ENCODE results near the gene TMEM30A.

Gene TMEM30A

DNA sequence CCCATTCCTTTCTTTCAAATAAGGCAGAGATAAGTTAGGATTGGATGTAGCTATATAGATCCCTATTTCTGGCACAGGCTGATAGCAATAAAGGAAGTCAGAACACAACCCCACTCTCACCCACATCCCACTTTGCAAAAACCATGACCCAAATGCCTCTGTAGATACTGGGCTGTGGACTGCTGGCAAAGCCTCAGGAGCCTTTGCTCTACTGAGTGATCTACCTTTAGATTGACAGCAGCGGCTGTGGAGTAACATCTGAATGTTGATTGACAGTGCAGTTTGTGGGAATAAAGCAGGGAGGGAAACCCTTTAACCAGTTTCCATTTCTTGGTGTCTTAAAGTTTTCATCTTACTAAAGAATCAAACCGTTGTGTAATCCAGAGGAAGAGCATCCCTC is 6.7 kb upstream of the TMEM30A start:
- no peak for DNase-seq

DNA sequence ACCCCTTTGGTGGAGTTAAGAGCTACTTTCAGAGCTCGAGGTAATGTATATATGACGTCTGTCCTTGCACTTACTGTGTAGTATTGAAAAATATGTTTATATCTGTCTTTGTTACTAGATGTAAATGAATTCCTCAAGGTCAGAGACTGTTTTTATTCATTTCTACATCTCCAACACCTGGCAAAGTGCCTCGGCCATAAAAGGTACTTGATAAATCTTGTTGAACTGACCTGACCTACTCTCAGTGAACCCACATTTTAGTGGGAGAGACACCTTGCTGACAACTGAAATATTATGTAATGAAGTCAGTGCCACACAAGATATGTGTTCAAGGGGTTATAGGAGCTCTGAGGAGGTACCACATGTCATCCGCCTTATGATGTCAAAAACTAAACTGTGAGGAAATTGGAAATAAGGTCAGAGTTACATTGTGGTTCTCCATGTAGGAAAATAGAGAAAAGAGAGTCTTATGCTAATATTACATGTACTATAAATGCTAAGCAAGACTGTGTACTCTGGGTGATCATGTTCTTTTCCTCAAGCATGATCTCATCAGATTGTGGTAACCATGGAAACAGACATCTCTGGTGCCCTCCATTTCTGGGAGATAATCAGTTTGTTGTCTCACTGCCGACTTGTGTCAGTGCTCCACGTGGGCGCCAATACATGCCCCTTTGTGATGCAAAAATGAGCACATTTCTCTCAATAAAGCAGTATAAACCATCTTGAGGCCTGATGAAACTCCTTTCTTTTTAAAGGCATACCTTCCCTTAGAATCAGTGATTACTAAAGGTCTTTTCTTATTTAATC is 5.7 kb upstream of the TMEM30A start:
- DNase-seq: no peak

DNA sequence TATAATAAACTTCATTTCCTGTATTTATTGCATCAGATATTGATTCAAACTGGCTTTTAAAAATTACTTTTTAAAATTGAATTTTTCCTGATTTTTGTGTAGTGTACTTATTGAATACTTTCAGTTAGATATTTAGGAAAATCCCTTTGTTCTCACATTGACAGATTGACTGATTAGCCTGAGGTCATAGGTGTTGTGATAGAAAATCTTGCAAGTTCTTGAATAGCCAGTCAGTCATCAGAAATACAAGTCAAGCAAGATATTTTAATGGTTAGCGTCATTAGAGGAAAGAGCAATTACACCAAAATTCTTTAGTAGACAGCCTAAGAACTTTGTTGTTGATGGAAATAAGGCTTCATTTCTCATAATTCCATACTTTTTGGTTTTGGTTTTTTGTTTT is 3.4 kb upstream of the TMEM30A start:
- no peak for DNase-seq

DNA sequence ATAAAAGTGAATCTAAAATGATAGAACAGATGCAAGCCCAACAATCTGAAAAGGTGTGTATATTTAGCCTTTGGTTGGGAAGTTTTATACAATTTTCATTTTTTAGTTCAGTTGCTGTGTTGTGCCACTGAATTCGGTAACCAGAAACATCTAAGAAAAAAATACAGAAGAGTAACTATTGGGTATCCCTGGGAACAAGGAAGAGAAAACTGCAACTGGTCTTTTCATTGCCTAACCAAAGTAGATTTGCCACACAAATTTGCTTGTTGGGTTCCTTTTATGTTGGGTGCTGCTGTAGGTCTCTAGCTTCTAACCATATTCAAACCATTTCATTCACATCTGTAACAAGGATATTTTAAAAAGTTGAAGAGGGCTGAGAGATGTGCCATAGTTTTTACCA is 2.8 kb upstream of the TMEM30A start:
- peak; percentile 79 to 81 for DNase-seq

DNA sequence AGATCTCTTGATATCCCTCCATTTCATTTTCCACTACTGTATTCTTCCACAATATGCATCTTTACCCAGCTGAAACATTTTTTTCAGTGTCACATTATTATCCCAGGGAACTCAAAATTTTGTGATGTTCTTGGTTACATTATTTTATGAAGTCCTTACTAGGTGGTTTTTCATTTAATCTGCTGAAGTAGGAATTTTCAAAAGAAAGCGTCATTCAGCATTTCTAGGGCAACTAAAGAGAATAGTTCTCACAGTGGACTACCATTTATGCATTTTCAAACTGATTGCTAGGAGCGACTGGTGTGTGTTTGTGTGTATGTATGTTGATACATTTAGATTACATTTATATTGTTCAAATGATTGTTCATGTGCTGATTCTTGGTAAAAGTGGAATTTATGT is 2.4 kb upstream of the TMEM30A start:
- no peak for DNase-seq

DNA sequence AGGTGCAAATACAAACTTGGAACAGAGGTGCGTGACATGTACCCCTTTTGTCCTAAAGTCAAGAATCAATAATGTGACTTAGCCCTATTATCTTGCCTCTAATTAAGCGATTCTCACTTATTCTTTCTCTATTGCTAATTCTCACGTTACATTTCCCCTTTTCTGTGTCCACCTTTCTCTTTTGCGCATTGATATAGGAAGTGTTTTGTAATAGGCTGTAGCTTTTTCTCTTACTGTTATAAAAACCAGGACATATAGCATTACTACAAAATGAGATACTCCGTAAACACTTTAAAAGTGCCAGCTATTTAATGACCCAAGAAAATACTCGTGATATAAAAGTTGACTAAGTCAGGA is 669 bp upstream of the TMEM30A start:
- no peak for DNase-seq

DNA sequence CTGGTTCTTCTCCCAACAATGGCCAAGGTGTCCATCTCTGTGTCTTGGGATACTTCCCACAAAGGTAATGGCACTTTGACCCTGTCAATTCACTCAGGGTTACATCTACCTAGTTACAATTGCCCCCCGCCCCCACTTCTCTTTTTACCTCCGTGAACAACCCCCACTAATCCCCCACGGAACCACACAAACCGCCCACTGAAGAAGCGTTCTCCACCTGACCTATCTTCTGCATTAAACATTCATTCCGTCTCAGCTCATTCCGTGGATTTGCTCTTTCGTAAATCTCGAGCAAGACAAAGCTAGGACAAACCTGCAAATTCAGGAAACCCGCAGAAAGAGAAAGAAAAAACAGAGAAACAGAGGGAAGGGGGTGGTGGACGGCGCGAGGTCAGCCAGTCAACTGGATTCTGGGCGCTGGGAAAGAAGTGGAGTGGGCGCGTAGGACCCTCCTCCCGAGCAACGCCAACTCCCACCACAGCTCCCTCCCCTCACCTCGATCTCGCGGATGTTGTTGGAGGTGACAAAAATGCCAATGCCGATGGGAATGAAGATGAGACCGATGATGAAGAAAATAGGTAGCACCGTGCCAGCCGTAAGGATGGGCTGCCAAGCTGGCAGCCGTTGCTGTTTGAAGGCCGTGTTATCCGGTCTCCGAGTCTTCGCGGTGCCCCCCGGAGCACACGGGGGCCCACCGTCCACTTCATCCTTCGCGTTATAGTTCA is 523 bp downstream of the TMEM30A start:
- DNase-seq: peak; percentile 52 to 53

DNA sequence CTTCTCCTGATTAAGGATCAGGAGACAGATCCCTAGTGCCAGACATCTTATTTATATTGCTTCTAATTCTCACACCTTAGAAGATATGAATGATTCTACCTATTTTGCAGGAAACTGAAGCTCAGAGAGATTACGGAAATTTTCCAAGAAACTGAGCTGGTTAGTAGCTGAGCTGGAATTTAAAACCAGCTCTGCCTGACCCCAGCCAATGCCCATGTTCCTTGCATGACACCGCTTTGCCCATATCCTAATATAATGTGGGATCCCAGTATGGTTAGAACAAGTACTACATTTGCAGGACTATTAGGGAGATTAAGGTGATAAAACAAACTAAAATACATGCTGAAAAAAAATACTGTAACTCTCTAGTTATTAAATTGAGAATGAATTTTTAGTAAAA is 1.9 kb downstream of the TMEM30A start:
- DNase-seq: no peak

DNA sequence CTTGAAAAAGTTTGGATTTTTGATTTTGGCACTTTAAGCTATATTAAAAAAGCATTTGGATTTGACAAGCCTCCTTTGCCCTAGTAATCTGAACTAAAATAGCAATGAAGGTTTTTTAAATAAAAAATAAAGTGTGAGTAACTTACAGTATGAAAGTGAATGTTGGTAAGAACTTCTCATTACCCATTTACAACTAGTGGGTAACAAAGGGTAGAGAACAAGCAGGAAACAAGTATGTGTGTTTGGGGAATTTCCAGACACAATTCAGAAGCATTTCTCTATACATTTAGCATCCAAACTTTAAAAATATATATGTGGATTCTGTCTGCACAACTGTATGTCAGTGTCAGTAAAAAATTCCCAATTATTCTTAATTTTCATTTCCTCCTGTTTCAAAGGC is 2.9 kb downstream of the TMEM30A start:
- DNase-seq: no peak

DNA sequence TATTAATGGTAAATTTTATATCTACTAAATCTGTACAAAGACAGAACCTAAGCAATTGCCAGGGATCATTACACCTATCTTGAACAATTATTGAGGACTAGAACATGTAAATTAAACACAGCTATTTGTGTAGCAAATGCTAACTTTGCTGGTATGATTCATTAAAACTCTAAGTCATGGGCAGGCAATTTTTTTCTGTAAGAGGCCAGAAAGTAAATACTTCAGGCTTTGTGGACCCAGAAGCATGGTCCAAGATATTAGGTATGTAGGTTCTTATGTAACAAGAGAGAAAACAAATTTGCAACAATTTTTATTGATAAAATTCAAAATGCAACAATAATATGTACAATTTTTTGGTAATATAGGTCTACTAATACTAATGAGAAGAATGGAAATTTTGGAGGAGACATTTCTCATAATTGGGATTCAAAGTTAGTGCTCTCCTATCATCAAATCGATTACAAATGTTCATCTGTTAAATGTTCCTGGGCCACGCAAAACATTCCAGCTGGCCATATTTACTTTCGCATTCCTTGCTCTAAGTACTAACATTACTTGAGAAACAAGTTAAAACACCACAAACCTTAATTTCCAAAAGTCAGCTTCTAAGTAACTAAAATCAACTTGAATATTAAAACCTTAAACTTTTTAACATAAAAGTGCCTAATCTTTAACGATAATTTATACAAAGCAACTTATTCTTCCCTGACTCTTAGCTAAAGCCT is 4.3 kb downstream of the TMEM30A start:
- no peak for DNase-seq

DNA sequence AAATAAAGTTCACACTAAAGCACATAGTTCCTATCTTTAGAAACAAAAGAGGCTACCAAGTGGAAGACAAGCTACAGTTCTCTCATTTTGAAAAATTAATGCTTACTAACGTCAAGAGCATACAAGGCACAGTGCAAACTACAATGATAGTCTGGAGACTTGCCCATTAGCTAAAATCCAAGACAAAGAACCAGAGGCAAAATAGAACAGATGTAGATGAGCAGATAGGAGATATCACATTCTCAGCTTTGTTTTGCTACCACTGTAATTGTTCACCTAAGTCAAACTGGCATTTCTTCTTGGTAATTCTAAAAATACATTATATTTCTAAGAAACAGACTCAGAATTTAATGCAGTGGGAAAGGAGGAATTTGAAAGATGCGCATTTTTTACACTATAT is 5.2 kb downstream of the TMEM30A start:
- DNase-seq: no peak

DNA sequence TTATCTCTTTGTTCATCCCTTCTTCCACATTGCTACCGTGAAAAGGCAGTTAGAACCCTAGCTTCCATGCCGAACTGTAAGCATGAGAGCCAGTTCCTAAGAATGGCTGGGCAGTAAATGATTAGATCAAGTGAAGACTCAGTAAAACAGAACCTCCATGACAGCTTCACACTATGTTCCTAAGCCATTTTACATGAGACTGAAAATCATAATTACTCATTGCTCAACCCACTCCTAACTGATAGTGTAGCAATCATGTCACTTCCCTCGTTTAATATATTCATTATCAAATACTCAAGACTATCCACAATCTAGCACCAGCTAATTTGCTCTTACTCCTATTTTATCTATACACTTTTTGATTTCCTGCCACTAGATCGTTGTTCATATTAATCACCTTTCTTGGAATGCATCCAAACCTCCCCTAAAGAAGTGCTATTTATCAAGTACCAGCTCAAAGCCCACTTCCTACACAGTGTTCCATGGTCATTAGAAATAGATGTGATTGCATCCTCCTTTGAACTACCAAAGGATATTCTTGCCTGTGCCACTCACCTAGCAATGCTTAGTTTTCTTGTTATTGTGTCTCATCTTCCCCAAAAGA is 6.0 kb downstream of the TMEM30A start:
- DNase-seq: no peak

DNA sequence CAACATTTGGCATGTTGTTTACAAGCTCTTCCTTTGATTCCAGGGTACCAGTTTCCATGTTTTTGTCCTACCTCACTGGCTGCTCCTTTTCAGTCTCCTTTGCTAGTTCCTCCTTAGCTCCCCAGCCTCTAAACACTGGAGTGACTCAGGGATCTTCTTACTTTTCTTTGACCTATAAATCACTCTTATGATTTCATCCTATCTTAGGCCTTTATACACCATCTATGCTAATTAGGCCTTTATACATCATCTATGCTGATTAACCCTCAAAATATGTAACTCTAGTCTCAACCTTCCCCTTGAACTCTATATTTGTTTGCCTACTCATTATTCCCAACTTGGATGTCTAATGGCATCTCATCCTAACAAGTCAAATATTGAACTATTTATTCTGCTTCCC is 9.5 kb downstream of the TMEM30A start:
- no peak for DNase-seq

DNA sequence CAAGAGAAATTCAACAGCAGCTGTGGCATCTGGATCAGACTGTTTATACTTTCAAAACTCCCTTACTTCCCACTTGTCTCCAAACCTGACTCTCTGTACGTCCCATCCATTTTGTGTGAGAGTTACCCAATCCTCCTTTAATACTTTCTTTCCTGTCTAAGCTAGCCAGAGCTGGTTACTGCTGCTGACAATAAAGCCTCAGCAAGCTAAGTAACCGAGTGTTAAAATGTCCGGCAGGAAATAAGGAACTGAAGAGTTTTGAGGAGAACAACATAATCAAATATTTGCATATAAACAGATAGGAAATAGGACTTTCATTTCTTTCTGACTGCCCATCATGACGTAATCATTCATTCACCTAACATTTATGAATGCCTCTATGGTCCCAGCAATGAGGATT is 11.6 kb downstream of the TMEM30A start:
- no peak for DNase-seq

DNA sequence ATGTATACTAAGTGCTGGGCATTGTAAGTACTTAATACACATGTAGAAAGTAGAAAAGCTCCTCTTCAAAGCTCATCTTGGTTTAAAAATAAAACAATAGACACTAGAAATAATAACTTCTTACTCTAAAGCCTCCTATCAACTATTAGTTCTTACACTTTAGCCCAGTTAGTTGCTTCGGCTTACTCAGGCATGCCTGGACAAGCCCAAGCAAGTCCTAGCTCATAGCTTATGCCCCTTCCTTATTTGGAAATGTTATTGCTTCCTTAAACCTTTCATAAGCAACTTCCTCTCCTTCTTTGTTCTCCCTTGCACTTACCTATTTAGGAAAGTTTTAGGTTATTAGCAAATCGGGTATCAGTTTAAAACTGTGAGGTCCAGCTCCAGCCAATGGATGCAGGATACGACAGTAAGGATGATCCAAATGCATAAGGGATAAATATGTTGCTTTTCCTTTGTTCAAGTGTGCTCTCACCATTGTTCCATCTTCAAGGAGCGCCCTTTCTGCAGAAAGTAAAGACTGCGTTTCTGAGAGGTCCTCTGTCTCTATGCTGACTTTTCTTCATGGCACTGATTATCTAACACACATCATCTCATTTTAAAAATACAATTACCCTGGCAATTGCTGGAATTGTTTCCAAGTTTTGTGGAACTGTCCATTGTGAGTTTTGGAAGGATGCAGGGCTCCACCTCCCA is 12.3 kb downstream of the TMEM30A start:
- DNase-seq: no peak

DNA sequence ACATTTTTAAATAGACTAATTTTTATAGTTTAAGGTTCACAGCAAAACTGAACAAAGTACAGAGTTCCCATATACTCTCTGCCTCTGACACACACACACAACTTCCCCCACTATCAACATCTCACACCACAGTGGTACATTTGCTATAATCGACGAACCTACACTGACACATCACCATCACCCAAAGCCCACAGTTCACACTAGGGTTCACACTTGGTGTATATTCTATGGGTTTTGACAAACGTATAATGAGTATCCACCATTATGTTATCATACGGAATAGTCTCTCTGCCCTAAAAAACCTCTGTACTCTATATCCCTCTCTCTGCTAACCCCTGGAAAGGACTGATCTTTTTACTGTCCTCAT is 15.6 kb downstream of the TMEM30A start:
- no peak for DNase-seq

DNA sequence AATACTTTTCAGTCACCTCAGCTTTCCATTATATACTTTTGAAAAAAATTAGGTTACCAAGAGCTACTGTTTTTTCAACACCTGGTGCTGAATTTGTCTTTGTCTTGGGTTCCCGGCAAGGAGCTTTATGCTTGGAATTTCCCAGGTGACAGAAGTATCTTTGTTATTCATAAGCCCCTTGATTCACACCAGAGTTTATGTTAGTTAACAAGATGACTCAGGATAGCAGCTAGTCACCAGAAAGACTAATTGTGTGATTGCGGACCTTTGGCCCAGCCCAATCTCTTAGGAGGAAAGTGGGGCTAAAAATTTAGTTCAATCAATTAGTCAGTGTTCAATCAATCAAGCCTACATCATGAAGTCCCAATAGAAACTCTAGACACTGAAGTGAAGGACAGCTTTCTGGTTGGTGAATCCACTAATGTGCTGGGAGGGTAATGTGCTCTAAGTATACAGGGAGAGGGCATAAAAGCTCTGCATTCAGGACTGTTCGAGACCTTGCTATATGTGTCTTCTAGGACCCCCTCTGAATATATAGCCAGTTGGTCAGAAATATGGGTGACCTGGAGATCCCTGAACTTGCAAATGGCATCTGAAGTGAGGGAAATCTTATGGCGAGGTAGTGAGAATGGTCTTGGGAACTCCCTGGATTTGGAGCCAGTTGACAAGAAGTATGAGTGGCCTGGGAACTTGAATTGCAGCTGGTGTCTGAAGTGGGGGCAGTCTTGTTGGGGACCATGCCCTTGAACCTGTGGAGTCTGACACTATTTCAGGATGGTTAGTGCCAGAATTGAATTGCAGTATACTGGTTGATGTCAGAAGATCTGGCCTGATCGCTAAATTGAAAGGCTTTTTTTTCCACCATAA is 16.2 kb downstream of the TMEM30A start:
- no peak for DNase-seq

DNA sequence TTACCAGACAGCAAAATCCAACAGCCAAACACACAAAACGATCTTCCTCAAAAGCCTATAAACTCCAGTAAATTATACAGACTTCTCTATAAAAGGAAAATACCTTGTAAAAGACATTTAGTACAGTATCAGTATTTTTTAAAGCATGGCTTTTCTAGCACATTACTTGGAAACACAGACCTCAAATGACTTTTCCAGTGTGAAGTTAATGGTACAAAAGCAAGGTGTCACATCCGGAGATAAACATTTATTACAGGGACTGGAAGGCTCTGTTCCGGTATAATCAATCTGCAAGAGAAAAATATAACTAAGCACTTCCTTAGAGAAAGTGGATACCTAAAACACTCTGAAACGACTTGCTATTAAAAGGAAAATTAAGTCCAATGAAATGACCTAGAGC is 17.1 kb downstream of the TMEM30A start:
- DNase-seq: no peak

DNA sequence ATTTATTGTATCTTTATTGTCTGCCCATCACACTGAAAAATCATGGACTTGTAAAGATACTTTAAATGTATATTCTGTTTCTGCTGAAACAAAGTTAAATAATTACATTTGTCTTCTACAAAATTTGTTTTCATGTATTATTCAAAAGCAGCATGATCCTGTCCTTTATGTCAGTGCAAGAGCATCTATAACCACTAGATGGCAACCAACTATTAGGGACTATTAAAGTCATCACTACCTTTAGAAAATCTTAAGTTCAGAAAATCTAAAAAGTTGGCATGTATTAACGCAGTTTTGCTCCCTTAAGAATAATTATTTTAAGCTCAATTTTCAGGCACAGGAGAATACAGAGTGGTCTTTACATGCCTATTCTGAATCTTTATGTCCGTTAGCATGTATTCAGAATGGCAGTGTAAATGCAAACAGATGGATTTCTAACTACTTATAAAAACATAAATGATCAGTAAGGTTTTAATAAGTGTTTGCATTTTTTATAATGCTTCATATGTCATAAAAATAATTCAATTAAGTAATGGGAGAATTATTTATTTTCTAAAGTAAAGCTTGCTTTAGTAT is 17.8 kb downstream of the TMEM30A start:
- DNase-seq: peak; percentile 36 to 53

DNA sequence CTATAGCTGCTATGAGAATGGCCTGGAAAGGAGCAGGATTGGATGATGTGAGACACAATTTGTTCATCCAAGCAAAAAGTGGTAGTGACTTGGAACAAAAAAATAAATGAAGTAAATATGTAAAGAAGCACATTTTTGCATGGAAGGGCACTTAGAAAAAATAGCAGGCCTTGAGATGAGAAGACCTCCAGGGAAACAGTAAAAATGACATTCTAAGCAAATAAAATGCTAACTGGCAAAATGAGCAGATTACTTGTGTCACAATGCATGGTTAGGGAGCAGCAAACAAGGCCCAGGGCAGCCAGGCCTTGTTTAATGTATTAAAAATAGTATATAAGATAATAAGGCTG is 21.2 kb downstream of the TMEM30A start:
- DNase-seq: no peak

DNA sequence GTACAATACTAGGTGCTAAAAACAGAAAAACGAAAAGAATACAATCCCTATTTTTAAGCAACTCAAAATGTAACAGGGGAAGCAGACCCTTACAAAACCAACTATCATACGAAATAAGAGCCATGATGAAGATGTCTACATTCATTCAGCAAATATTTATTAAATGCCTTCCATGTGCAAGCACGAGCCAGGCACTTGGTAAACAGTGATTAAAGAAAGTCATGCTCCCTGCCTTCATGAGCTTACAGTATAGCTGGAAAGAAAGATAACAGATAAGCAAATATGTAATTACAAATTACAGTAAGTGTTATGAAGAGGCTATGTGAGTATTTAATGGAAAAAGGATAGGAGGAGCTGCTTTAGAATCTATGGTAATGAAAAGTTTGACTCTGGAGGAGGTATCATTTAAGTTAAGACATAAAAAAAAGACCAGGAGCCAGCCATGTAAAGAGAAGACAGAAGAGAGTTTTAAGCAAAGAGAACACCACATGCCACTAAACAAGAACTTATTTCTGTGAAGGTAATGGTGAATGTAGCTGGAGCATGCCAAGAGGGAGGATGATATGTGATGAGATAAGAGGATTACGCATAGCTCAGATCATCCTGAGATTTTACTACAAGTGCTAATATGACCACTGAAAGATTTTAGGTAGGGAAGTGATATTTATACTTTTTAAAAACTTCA is 21.7 kb downstream of the TMEM30A start:
- DNase-seq: no peak

All from NCI-H526 (cell line).